ENCODE results near the gene LSR.
A peak's percentile ranks its signal among the peaks of the same experiment; 100 is the strongest.

The LSR gene

DNA sequence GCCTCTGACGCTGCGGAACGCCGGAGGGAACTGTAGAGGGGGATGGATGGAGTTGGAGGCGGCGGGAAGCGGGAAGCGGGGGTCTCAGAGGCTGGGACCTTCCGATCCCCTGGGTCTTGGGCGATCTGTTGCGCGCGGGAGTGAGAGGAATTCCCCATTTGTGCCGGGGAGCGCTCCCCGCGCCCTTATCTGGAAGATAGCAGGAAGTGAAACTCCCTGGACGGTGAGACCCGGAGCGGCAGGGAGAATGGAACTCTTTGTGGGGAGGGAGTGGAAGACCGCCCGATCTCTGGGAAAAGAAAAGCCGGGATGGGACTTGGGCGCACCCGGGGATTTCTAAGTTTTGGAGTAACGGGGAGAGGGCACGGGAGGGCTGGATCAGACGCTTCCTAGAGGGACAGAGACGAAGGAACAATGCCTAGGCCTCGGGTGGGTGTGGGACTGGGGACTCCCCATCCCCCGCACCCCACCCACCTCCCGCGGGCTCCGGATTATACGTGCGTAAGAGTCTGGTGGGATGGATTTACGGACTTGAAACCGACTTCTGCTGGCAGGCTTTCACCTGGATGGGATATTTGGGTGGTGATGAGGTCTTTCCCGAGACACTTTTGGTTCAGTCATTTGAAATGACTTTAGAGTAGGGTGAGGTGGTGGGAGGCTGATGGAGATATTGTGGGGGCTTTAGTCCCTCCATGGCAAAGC lies 495 bp downstream of the LSR start:
- DNase-seq, result no peak

- no peak for DNase-seq
Observed at GRCh38 chr19:35249848-35250711, 1.3 kb downstream of the LSR start.

- no peak for DNase-seq
Observed at GRCh38 chr19:35251456-35251855, 2.7 kb downstream of the LSR start.

DNA sequence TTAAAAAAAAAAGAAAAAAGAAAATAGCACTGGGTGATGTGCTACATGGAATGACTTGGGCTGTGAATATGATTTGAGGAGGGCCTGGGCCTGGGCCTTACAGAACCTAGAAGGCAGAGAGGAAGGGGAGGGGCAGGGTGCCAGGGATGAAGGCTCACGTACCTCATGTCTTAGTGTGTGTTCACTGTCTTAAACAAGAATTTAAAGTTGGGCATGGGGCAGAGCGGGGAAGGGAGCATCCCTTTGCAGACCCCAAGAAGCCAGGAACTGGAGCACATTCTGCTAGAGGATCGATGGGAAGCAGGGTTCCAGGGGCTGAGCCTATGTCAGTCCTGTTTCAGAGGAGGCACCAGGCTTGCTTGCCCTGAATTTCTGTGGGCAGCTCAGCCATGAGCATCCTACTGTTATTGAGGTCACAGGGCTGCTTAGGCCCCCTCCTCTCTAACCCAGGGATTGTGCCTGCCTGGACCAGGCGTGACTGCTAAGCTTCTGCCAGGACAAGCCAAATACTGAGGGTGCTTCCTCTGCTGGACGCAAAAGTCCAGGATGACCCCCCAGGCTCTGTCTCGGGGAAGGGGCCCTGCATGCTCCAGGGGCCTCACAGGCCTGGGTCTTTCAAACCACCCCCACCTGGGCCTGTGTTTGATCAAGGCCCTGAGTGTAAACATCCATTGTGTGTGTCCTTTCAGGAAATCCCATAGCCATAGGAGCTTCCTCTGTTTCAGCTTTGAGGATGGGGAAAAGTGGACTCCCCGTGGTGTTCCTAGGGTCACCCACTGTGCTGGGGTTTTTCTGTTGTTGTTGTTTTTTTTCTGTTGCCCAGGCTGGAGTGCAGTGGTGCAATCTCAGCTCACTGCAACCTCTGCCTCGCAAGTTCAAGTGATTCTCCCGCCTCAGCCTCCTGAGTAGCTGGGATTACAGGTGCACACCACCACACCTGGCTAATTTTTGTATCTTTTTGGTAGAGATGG lies 4.8 kb downstream of the LSR start:
- DNase-seq, result no peak

- no peak for DNase-seq
Observed at GRCh38 chr19:35254341-35255297, 5.8 kb downstream of the LSR start.

DNA sequence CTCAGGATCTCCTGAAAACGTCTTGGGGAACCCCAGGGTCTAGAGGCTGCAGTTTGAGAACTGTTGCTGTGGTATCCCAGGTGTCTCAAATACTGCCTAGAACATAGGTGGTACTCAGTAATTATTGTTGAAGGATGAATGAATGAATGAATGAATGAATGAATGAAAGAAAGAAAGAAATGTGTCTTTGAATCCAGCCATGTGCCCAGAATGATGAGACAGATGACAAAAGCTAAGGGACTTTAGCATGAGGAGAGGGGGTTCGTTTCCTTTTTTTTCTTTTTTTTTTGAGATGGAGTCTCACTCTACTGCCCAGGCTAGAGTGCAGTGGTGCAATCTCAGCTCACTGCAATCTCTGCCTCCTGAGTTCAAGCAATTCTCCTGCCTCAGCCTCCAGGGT lies 7.8 kb downstream of the LSR start:
- DNase-seq, result no peak

DNA sequence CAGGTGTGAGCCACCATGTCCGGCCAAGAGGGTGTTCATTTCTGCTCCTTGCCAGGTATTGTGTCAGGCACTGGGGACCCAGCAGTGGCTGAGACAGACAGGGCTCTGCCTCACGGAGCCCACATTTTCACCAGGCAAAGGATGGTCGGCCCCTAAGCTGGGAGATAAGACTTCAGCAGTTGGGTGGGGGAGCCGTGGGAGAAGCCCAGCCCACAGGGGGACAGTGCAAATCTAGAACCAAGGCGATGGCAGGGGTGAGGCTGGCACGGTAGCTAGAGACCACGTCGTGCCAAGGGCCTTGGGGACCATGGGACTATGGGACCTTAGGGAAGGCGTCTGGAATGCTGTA lies 8.3 kb downstream of the LSR start:
- no peak for DNase-seq

DNA sequence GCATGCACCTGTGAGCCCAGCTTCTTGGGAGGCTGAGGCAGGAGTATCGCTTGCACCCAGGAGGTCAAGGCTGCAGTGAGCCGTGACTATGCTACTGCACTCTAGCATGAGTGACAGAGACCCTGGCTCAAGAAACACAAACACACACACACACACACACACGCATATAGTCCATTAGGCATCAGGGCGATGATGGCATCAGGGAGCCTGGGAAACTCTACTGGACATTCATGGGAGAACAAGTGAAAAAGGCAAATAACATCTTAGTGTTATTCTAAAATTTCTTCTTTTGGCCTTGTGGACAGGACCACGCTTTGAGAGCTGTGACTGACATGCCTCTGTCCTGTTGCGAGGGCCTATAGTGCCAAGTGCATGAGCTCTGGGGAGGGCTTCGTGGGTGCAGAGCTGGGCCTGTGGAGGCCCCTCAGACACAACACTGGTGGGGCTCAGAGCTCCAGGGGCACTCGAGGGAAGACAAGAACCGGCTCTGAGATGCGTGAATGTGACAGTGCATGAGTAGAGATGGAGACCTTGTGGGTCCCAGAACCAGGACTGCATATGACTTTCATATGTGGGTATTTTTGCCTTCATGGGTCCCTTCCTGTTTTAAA lies 12.0 kb downstream of the LSR start:
- DNase-seq, result no peak

DNA sequence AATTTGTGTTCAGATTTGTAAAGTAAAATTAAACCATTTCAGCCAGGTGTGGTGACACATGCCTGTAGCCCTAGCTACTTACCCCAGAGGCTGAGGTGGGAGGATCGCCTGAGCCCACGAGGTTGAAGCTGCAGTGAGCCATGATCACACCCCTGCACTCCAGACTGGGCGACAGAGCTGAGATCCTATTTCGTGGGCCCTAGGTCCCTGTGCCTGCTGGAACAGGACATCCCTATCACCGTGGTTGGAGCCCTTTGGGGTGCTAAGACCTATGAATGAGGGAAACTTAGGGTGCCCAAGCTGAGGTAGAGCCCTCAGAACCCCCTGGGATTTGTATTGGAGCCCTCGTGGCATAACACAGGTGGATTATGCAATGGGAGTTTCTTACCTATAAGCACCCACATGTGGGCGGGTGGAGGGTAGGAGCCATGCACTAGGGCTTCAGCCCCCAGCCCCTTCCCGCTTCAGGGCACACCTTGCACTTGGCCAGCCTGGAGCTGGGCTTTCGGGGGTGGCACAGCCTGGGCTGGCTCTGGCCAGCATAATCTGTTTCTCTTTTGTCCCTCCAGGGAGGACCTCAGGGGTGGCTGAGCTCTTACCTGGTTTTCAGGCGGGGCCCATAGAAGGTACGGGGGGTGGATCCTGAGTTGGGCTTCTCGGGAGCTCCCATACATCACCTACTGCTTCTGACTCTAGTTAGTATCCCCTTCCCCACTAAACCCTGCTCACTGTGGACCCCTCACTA lies 12.7 kb downstream of the LSR start:
- no peak for DNase-seq

GRCh38 chr19:35262101-35262761 lies 13.4 kb downstream of the LSR start:
- DNase-seq, result no peak

- no peak for DNase-seq
Observed at GRCh38 chr19:35264268-35265125, 15.7 kb downstream of the LSR start.

GRCh38 chr19:35265126-35265899 lies 16.5 kb downstream of the LSR start:
- no peak for DNase-seq

DNA sequence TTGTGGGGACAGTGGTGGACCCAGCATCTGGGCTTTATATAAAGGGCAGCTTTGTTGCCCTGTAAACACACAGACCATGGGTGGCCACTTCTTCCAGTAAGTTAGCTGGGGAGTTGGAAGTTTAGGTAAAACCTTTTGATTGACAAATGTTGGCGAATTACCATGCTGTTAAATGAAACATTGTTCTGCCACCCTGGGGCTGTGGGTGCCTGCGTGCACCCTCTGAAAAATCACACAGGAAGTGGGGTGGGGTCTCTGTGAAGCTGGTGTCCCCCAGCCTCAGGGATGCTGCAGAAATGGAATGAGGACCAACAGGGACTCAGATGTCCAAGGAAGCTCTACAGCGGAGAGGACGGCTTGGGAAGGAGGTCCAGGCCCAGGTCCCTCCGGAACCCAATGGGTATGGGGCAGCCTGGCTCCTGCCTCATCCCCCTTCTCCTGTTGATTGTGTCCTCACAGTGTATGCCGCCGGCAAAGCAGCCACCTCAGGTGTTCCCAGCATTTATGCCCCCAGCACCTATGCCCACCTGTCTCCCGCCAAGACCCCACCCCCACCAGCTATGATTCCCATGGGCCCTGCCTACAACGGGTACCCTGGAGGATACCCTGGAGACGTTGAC lies 17.2 kb downstream of the LSR start:
- no peak for DNase-seq

GRCh38 chr19:35266520-35267352 lies 17.9 kb downstream of the LSR start:
- DNase-seq, result no peak

DNA sequence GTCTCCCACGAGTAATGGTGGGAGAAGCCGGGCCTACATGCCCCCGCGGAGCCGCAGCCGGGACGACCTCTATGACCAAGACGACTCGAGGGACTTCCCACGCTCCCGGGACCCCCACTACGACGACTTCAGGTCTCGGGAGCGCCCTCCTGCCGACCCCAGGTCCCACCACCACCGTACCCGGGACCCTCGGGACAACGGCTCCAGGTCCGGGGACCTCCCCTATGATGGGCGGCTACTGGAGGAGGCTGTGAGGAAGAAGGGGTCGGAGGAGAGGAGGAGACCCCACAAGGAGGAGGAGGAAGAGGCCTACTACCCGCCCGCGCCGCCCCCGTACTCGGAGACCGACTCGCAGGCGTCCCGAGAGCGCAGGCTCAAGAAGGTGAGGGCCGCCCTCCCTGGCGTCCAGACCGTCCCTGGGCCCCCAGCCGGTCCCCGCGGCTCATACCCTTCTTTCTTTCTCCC lies 18.6 kb downstream of the LSR start:
- DNase-seq, result peak; percentile 51

DNA sequence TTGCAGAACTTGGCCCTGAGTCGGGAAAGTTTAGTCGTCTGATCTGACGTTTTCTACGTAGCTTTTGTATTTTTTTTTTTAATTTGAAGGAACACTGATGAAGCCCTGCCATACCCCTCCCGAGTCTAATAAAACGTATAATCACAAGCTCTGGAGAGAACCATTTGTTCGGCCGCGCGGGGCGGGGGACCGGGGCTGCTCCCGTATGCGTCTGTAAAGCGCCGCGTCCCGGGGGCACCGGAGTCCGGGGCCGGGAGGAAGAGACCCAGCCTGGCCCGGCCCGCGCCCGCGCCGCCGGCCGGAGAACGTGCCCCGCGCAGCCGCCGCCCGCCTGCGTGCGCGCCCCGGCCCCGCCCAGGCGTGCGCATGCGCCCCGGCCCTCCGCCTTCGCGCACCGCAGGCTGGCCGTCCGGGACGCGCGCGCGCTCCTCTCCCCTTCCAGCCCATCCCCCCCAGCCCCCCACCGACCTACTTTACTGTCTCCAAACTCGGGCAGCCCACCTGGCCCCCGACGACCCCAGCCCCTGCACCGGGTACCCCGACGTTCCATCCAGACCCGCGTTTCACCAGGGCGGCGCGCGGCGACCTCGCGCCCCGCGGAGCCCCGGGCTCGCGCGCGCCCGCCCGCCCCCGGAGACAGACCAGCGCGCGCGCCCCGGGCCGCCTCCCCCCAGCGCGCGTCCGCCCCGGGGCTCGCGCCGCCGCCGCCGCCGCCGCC lies 19.2 kb downstream of the LSR start:
- peak; percentile 66 for DNase-seq

Measured in activated CD4-positive, alpha-beta T cell treated with anti-CD3 and anti-CD28 coated beads, Interleukin-2, amount 50 U/mL, for 1 hour (primary cell).